Measurements from ENCODE around the gene ATP5F1E.
A peak's percentile ranks its signal among the peaks of the same experiment; 100 is the strongest.

The ATP5F1E gene

DNA sequence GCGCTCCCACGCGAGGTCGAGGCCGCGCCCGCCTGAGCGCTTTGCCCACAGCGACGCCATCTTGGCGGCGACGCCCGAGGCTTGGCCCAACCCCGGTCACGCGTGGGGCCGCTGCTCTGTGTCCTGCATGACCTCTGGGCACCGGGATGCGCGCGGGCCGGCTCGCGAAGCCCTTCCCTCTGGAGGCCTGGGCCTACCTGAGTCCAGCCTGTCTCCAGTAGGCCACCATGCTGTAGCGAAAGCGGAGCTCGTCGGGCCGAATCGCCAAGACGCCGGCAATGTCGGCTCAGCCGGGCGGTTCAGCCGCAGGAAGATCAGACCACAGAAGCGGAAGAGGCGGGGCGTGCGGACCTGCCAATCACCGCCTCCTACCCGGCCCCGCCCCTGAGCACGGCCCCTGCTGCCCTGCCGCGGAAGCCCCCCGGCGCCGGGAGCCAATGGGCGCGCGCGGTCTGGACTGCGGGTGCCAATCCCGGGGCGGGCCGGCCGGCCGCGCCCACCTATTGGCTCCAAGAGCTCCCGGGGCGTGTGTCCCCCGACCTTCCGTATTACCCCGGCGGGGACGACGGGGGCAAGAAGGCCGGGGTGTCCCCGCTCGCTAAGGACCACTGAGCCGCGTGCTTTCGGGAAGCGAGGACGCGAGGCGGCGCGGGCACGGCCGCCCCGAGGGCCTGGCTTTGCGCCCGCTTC, at the start of gene ATP5F1E:
Gene ATP5F1E (minus strand): TSS at position 313 of the 690 bp plus-strand sequence. CDS start 84 bp downstream, at position 229.
- DNase-seq: peak; percentile 88

DNA sequence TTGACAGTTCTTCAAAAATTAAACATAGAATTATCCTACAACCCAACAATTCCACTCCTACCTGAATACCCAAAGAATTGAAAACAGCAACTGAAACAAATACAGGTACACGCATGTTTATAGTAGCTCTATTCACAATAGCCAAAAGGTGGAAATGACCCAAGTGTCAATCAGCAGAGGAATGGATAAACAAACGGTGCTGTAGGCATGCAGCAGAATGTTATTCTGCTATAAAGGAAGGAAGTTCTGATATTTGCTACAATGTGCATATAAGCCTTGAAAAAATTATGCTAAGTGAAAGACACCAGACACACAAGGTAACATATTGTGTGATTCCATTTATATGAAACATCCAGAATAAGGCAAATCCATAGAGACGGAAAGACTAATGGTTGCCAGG, 48.9 kb upstream of the ATP5F1E start:
- DNase-seq: no peak

DNA sequence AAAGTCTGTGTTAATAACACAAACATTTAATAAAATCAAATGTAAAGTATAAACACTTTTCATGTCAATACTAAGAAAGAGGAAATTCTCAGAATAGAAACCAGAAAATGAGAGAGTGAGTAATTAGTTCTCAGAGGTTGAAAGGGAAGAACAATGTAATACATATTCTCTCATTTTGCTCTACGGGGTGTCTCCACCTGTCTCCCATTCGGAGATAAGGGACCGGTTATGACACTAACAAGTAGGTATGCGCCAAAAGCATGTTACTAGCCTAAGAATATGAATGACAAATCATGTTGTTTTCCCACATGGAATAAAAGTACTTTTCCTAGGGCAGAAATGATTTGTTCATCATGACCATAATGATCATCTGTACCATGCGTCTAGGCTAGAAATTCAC, 46.1 kb upstream of the ATP5F1E start:
- no peak for DNase-seq

DNA sequence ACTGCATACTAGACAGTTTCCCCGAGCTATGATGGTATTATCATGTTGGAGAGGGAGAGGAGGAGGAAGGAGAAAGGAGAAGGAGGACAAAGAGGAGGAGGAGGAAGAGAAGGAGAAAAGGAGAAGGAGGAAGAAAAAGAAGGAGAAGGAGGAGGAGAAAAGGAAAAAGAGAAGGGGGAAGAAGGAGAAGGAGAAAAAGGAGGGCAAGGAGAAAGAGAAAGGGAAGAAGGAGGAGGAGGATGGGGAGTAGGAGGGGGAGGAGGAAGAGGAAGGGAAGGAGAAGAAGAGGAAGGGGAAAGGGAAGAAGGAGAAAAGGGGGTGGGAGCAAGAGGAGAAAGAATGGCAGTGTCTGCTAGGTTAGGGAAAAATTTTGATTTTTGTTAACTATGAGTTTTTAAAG, 45.6 kb upstream of the ATP5F1E start:
- no peak for DNase-seq

DNA sequence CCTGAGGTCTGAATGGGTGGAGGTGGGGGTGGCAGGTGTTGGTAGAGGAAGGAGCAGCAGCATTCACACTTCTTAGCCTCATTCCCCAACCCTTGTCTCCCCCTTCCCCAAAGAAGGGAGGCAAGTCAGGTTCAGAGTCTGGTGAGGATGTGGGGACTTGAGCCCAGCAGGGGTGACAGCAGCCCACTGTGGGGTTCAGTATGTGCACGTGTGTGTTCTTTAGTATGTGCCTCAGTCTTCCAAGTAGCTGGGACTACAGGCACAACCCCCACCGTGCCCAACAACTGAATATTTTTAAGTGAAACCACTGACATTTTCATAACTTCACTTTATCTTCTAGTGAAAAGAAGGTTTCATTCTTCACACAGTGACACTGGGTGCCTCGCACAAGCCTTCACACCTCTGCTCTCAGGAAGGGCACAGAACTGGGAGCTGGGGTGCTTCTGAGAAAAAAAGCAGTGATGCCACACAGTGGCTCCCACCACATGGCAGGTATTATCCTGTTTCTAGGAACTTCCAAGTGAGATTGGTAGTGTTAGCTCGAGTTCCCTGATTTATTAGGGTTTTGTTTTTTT, 43.9 kb upstream of the ATP5F1E start:
- no peak for DNase-seq

DNA sequence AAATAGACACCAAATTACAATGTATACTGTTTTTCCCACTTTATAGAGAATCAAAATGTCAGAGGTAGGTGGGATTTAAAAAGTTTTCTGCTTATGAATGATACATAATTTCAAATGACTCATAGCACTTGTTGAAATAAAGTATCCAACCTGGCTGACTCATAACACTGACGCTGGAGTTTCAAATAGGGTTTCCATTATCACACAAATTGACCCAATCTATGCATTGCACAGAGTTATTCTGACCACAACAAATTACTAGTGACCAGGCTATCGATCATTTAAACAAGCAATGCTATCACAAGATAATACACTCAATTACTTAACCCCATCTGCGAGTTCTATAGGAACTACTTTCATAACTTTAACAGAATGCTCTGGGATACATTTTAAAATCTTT, 42.3 kb upstream of the ATP5F1E start:
- no peak for DNase-seq

DNA sequence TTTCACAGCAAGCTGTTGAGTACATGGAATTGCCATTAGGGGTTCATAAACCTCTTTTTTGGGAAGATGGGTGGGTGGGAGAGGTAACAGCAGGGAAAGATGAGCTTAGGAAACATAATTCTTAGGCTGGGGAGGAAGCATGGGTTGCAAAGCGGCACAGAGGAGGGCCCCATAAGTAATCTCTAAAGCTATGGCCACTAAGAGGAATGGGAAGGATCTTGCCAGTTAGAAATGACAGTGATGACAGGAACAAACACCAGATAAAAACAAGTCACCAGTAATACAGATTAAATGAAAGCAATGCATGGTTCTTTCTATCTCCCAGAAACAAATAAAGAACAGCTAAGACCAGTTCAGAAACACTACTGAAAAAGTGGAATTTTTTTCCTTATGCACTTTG, 41.4 kb upstream of the ATP5F1E start:
- no peak for DNase-seq

DNA sequence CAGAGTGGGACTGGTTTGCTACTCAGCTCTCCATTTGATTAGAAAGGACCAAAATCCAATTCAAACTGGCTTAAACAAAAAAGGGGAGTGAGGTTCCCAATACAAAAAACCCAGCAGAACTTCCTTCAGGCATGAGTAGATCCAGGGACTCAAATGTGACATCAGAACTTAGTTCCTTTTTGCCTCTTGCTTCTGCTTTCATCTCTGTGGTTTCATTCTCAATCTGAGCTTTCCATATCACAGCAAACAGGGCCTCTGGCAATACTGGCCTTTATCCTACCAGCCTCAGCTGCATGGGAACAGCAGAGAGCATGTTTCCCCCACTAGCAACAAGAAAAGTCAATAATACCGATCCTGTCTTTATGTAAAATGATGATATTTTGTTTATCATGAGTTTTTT, 39.1 kb upstream of the ATP5F1E start:
- no peak for DNase-seq

DNA sequence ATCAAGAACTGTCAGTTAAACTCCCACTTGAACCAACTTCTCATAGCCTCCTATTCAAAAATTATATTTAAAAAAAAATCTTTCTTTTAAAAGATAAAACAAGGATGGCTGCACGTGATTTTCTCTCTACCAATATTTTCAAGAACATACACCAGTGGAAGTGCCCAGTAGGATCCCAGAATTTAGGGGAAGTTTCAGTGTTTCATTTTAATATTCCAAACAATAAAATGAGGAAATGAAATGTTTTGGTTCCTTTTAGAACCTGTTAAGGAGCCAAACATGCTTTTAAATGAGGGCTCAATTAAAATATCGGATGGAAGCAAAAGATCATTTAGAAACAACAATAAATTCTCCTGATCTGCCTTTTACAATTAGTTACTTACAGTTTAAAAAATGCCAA, 36.9 kb upstream of the ATP5F1E start:
- no peak for DNase-seq

DNA sequence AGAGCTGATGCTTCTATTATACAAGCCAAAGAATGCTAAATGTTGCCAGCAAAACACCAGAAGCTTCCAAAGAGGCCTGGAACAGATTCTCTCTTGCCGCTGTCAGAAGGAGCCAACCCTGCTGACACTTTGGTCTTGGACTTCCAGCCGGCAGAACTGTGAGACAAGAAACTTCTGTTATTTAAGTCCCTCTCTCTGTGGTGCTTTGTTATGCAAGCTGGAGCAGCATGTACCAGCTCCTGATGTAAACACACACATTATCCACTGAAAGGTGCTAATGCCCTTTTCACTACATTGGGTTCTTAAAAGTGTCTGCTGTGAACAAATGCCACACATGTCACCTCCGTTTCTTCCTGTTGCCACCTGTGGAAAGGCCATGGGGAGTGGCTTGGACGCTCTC, 36.4 kb upstream of the ATP5F1E start:
- no peak for DNase-seq

DNA sequence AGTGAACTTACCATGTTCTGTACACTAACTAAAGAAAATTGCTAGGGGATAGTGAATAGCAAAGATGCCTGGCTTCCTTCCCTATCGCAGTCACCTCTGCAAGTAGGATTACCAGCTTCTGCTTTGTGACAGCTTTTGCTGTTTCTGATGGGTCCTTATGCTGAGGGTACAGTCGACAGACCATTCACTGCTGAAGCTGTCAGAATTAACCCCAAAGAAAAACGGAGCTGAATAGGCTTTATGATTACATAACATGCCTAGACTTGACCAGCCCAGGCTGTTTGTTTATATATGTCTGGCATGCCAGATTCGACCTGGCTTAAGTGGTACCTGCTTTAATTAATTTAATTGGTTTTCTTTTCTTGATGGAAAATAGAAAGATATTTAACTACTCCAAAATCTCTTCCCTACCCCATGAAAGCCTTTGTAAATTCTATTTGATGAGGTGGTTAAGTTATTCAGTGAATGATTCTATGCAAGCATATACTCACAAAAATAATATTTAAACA, 32.1 kb upstream of the ATP5F1E start:
- DNase-seq: no peak

DNA sequence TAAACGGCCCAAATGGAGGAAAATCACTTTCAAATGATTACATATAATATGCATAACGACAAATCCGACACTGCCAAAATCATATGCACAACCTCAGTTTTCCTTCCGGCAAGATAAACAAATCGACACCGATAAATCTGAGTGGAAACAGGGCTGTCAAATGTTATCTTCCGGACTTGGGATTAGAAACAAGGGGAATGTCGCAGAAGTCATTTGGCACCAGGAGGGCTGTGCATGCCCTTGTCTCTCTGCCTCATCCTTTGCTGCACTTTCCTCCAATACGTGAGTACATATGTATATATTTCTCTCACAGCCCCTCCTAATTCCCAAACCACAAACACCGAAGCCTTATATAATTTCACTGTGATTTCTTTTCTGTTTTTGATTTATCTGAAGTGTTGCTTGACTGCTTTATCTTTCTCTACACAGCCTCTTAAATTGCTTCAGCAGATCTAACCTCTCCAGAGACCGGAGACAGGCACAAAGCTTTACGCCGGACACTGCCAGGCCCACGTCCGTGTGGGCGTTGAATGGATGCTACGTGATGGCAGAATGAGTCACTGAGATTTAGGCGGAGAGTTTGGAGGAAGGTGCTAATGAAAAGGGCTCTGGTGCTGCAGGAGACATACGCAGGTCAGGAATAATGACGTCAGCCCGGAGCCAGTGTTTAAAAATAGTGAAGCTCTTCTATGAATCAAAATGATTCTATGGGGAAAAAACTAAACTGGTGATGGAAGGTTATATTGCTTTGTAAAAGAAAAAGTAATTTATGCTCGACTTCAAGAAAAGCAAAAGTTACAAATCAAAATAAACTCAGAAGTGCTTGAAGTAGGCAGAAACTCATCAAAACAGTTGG, 31.5 kb upstream of the ATP5F1E start:
- DNase-seq: peak; percentile 45

DNA sequence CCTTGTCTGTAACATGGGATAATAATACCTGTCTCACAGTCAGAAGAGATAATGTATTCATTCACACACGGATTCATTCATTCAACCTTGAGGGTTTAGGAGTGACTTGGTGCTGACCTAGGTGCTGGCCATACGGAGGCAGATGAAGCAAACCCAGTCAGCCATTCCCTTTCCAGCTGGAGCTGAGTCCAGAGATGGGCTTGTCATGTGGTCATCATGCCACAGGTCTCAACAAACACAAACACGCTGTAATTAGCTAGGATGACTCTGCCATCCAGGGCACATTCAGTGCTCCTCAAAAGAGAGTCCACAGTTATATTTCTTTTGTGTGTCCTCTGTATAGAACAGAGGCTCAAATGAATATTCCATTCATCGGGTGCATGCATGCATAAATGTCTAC, 29.9 kb upstream of the ATP5F1E start:
- DNase-seq: no peak

DNA sequence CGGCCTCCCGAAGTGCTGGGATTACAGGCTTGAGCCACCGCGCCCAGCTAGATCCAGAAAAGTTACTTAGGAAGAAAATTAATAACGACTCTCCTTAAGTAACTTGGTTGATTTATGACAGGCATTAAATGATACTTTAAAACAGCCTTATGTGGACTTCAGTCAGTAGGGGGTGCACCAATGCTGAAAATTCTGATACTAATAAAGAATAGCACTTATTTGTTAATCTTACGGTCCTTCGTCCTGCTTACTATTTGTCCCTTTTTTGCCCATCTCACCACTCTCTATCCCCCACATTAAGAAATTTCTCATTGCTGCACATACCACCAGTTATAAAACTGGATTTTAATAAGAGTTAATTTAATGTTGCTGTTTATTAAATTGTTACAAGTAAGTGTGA, 23.2 kb upstream of the ATP5F1E start:
- DNase-seq: no peak

DNA sequence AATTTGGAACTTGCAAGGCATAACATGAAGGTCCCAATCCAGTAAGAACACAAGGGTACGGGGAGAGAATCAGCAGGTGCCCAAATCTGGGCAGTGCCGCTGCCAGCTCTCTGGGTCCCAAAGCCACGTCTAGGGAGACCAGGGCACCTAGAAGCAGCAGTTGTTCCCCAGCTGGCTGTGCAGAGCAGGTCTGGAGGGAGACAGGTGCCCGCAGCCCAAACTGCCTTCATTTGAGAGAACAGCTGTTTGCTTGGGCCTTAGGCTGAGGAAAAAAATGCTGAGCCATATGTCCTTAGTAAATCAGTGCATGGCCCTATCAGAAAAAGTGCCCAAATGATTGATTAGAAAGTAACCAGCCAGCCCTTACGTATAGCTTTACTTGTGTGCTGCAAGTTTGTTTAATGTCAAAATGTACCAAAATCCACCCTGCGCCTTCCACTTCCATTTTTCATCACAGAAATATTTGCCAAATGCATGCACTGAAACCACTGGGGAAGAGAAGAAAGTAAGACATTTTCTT, 19.6 kb upstream of the ATP5F1E start:
- no peak for DNase-seq

DNA sequence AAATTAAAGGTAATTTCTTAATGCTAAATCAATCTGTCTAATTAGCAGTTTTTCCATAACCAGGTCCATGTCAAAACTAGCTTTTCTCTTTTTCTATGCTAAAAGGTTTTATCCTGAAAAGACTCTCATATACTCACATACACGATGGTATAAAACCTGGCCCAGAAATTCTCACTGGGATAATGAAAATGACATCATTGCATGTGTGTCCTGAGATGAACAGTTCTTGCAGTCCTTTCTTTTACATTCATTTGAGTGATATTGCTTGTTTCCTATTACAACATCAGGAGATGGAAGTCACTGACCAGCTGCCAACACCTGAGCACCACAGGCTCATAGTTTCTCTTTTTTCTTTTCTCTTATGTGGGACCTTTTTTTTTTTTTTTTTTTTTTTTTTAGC, 18.3 kb upstream of the ATP5F1E start:
- DNase-seq: no peak

DNA sequence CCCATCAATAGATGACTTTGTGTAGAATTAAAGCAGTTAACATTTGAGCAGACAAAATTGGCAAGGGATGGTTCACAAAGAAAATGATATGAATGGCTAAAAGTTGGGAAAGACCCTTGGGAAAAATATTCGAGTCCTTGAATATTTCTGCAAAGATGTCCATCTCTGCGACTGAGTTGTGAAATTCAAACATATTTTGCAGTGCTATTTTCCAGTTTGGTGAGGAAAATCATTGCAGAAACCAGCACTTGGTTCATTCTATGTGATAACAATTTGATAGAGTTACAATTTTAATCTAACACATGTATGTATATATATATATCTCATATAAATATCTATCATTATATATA, 16.5 kb upstream of the ATP5F1E start:
- DNase-seq: no peak

DNA sequence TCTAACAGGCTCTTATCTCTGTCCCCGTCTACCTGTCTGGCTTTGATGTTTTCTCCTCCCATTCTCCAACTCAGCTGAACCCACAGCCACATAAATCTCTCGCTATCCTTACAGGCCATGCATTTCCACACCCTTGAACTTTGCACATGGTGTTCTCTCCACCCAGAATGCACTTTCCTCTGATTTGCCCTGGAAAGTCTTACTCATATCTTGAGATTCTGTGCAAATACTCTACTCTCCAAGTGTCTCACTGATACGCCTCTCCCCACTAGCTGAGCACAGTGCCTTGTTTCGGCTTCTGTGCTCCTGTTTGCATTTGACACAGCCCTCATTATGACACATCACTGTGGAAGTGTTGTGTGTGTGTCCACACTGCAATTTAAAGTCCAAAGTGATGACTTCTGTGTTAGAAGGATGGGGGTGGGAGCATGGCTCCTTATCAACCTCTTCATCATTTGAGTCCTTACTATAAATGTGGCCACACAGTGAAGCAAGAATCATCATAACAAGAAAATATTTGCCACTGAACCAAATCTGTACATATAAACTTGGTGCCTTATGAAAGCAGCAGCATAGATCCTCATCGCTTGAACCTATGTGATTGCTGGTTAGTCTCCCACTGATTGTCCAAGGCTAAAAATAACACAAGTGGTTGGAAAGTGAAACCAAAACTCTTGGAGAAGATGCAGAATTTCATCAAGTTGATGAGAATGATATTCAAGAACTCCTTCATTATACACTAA, 16.0 kb upstream of the ATP5F1E start:
- no peak for DNase-seq

DNA sequence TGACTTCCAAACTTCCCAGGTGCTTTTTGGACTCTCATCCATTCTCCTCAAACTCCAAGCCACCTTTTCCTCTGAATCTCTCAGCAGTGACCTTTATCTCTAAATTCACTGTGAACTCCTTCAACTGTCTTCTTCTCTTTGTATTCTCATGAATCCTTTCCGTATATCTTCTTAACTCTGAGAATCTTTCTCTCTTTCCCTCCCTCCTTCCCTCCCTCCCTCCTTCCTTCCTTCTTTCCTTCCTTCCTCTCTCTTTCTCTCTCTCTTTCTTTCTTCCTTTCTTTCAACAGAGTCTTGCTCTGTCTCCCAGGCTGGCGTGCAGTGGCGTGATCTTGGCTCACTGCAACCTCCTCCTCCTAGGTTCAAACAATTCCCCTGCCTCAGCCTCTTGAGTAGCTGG, 14.7 kb upstream of the ATP5F1E start:
- DNase-seq: no peak

DNA sequence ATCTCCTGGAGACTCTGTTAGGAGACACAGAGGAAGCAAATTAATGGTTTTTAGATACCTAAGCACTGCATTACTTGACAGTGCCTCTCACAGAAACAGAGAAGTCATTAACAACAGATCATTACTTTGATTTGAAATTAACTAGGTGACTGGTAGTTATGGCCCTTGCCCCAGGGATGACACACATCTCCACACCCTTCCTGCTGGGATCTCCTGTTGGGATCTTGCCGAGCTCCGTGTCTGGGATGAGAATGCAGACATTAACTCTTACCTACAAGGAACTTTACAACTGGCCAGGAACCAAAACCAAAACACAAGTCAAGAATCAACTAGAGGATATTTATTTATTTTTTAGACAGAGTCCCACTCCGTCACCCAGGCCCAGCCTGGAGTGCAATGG, 12.7 kb upstream of the ATP5F1E start:
- DNase-seq: no peak

DNA sequence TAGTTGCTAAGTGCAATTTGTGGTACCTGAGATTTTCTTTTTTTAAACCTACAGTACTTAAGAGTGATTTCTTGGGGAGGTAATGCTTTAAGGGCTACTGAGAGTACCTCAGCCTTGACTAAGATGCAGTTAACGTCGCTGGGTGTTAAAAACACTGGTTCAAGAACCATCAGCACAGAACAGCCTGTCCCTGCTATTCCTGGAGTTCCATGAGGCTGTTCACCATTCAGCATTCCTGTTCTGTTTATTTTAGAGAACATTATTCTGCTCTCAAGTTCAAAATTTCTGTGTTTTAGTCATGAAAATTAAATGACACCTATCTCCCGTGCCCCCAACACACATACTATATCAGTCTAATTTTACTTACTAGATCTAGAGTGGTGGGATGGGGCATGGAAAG, 12.2 kb upstream of the ATP5F1E start:
- DNase-seq: no peak

DNA sequence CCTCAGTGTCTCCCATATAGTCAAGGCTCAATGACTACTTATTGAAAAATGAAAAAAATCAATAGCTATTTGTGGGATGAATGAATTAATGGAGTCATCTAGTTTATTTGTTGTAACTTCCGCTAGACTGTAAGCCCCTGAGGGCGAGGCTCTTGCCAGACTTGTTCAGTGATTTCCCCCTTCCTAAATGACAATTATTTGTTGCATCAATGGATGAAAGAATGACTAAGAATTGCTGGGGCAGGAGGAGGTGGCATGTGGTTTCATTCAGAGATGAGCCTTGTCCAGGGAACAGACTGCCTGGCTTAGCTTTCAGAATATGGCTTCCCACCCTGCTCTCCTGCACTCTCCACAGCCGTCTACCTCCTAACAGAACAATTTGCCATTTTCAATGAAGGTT, 11.6 kb upstream of the ATP5F1E start:
- no peak for DNase-seq

All from amniotic stem cell (primary cell).